GM11168 (cell line): ENCODE results near the gene NUP160.
"Not testable (repeated sequence)": the region's sequence is repeated elsewhere in the genome, so short reads cannot be mapped to it uniquely, and the experiment has no call there.

Experiments
- in situ Hi-C: fragments of 300-500 bp; cut with MboI; formaldehyde crosslinking; loops from one replicate; pipeline ENCODE4 v1.12.0; 2022; ENCODE audit warnings: low sequenced_read_pairs; ENCODE audit not compliant: unreplicated experiment

The NUP160 gene

GRCh38 chr11:47864901-47865300 lies 16.8 kb upstream of the NUP160 start:
- in situ Hi-C loops: no loop called here

DNA sequence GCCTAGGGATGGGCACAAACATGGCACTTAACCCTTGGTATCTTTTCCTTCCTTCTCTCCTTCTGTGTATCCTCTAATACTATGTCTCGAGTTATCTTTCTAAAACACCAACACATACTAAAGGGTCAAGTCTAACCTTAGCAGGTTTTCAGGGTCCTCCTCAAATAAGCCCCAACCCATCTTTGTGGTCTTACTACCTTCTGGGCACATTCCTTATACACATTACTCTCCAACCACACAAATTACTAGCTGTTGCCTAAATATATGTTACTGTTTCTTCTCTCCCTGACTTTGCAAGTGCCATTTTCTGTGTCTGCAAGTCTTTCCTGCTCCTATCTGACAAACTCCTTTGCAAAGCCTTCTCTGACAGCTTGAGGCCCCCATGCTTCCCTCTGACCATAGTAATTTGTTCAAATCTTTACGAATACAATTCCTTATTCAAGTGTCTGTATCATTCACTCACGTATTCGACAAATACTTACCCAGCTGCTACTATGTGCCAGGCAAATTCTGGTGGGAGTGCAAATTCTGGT lies 15.8 kb upstream of the NUP160 start:
- in situ Hi-C loops: no loop called here

- in situ Hi-C loops: no loop called here
These were observed 15.2 kb upstream of the NUP160 start for GRCh38 chr11:47863189-47863897.

GRCh38 chr11:47861728-47862127 lies 13.6 kb upstream of the NUP160 start:
- in situ Hi-C loops: no loop called here

GRCh38 chr11:47860536-47860935 lies 12.4 kb upstream of the NUP160 start:
- in situ Hi-C loops: no loop called here

DNA sequence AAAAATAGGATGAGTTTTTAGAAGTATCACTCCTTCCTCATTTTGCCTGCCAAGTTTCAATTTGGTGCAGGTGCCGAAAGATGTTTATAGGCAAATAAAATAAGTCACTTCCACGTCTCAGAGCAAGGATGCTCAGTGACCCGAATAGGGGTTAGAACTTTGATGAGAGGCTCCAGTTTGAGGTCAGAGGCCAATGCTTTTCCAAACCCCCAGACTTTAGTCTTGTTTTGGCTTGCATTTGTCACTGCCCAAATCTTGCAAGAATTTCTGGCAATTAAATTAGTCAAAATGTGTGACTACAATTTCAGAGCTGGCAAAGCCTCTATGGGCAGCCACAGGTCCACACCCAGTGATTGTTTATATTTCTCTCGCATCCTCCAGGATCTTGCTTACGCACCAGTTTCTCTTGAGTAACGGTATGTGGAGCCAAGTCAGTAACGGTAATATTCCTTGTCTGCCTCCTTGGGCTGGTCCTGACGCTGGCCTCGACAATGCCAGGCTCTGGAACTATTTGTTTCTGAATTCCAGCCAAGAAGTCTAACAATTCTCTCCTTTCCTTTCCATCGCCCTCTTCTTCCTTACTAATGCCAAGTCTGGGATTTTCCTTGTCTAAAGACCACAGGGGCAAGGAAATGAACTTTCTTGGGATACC lies 9.9 kb upstream of the NUP160 start:
- in situ Hi-C loops: no loop called here

DNA sequence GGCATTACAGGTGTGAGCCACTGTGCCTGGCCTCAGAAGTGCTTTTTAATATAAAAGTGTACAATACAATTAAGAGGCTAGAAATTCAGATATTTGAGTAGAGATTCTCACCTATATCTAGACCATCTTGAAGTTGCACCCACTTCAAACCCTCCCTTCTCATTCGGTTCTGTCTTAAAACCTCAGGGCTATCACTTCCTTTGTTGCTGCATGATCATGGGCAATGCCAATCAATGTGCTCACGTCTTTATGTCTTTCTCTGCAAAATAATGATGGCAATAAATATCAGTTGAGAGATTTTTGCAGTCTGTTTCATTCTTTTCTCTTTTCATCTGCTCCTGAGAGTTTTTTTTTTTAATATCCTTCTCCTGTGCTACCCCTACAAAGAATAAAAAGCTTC lies 9.3 kb upstream of the NUP160 start:
- in situ Hi-C loops: no loop called here

DNA sequence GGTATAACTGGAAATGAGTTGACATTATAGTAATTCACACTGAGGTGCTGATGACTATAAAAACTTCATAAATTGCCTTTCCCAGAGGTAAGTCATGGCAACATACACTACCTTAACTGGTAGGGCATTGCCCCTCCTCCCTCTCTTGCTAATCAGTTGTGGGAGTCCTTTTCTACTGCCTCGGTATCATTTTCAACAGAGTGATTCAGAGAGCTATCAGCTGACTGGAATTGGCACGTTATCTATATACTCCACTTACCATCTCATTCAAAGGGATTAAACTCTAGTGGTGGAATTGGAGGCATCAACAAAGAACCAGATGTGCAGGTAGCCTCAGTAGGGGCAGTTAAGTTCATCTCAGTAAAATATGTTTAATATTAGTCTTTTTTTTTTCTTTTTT lies 8.0 kb upstream of the NUP160 start:
- in situ Hi-C loops: no loop called here

DNA sequence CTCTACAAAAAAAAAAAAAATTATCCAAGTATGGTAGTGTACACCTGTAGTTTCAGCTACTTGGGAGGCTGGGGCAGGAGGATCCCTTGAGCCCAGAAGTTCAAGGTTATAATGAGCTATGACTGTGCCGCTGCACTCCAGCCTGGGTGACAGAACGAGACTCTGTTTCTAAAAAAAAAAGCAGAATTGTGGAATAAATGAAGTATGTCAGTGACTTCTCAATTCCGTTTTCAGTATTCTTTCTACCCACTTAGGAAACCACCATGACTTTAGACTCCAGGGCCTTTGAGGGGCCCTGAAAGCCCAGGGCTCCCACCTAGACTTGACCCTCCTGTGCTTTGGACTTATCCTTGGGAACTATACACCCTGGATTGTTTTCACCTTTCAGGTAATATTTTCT lies 6.5 kb upstream of the NUP160 start:
- in situ Hi-C loops: no loop called here

GRCh38 chr11:47852053-47852452 lies 3.9 kb upstream of the NUP160 start:
- in situ Hi-C loops: no loop called here

DNA sequence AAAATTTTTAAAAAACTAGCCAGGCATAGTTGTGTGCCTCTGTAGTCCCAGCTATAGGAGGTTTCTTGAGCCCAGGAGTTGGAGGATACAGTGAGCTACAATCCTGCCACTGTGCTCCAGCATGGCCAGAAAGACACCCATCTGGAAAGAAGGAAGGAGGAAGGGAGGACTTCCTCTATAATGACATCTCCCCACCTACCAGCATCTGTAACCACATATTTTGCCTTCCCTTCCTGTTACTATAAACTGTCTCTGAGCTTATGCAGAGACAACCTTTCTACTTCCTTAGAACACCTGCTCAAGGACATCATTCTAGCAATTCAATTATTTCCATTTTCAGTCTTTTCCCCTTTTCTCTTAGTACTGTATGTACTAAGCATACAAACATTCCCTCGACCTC lies 2.2 kb upstream of the NUP160 start:
- in situ Hi-C loops: no loop called here

GRCh38 chr11:47848700-47849155 lies 578 bp upstream of the NUP160 start:
- in situ Hi-C loops: loop anchor here (10.0 kb wide), 1 partner anchor 124 kb away; no protein-coding TSS in a partner anchor

GRCh38 chr11:47847537-47847891 lies 636 bp downstream of the NUP160 start:
- in situ Hi-C loops: loop anchor here (10.0 kb wide), 1 partner anchor 123 kb away; no protein-coding TSS in a partner anchor

DNA sequence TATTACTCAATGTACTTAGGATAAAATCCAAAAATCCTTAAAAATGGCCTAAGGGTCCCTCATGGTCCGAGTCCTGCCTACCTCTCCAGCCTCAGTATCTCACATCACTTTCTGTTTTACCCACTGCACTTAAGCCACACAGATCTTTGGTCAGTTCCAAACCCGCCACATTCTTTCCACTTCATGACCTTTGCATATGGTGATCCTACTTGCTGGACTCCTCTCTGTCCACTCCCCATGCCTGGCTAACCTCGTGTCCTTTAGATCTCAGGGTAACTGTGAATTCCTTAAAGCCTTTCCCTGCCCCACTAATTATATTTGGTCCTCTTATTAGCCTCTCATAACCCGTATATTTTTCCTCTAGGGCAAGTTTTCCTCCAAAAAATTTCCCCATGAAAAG lies 1.2 kb downstream of the NUP160 start:
- in situ Hi-C loops: loop anchor here (10.0 kb wide), 1 partner anchor 122 kb away; no protein-coding TSS in a partner anchor

- in situ Hi-C loops: loop anchor here (10.0 kb wide), 1 partner anchor 119 kb away; no protein-coding TSS in a partner anchor
These were observed 4.6 kb downstream of the NUP160 start for GRCh38 chr11:47843361-47844055.

GRCh38 chr11:47842749-47843148 lies 5.4 kb downstream of the NUP160 start:
- in situ Hi-C loops: loop anchor here (10.0 kb wide), 1 partner anchor 118 kb away; no protein-coding TSS in a partner anchor

- in situ Hi-C loops: no loop called here
These were observed 10.2 kb downstream of the NUP160 start for GRCh38 chr11:47837929-47838328.

GRCh38 chr11:47837292-47837691 lies 10.9 kb downstream of the NUP160 start:
- in situ Hi-C loops: no loop called here

DNA sequence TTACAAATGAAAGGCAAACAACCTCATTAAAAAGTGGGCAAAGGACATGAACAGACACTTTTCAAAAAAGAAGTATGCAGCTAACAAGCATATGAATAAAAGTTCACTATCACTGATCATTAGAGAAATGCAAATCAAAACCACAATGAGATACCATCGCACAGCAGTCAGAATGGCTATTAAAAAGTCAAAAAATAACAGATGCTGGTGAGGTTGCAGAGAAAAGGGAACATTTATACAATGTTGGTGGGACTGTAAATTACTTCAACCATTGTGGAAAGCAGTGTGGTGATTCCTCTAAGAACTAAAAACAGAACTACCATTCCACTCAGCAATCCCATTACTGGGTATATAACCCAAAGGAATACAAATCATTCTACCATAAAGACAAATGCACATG lies 18.1 kb downstream of the NUP160 start:
- in situ Hi-C loops: not testable (repeated sequence)

DNA sequence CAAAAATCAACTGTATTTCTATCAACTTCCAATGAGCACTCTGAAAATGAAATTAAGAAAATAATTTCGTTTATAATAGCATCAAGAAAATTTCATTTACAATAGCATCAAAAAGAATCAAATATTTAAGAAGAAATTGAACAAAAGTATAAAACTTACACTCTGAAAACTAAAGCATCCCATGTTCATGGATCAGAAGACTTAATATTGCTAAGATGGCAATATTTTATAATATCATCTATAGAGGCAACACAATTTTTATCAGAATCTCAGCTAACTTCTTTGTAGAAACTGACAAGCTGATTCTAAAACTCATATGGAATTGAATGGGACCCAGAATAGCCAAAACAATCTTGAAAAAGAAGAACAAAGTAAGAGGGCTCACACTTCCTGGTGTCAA lies 19.9 kb downstream of the NUP160 start:
- in situ Hi-C loops: loop anchor here (10.0 kb wide), 1 partner anchor 203 kb away; no protein-coding TSS in a partner anchor

DNA sequence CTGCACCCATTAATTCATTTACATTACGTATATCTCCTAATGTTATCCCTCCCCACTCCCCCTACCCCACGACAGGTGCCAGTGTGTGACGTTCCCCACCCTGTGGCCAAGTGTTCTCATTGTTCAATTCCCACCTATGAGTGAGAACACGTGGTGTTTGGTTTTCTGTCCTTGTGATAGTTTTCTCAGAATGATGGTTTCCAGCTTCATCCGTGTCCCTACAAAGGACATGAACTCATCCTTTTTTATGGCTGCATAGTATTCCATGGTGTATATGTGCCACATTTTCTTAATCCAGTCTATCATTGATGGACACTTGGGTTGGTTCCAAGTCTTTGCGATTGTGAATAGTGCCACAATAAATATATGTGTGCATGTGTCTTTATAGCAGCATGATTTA lies 25.5 kb downstream of the NUP160 start:
- in situ Hi-C loops: loop anchor here (10.0 kb wide), 1 partner anchor 198 kb away; no protein-coding TSS in a partner anchor
